WTC11 (cell line): Measurements from ENCODE around the gene INO80D. TPM values are rescaled to one million over a fixed set of nuclear protein-coding genes. Genes with fewer than 3 reads are reported as not detected.

Experiments used
- ATAC-seq: fragments of 200-7000 bp; cut with Tn5 transposase; 2 replicates; pipeline ENCODE4 v1.10.0; 2021; ENCODE audit warnings: mild to moderate bottlenecking, moderate library complexity
- CTCF ChIA-PET: fragments of 300-600 bp; sonication (Branson Sonifier 250); formaldehyde crosslinking; loops from one replicate; lab custom pipeline; 2021; ENCODE audit warnings: antibody characterized with exemption; lab: Charles Lee
- POLR2A ChIA-PET: fragments of 350-600 bp; sonication (Branson Sonifier 250); formaldehyde crosslinking; loops from one replicate; lab custom pipeline; 2021; ENCODE audit warnings: antibody characterized with exemption; lab: Charles Lee
- DNase-seq: peaks from one replicate; pipeline ENCODE4 v3.0.0; 2021; ENCODE audit warnings: low spot score
- H3K27ac Mint-ChIP-seq: 2 replicates; pipeline ENCODE4 v1.8.0; 2021; ENCODE audit warnings: mixed read lengths
- H3K27me3 Mint-ChIP-seq: 2 replicates; pipeline ENCODE4 v1.8.0; 2021; ENCODE audit warnings: low read depth, mild to moderate bottlenecking, moderate library complexity, mixed read lengths
- H3K36me3 Mint-ChIP-seq: 2 replicates; pipeline ENCODE4 v1.8.0; 2021; ENCODE audit warnings: mixed read lengths
- H3K4me1 Mint-ChIP-seq: 2 replicates; pipeline ENCODE4 v1.8.0; 2022; ENCODE audit warnings: mixed read lengths
- H3K4me3 Mint-ChIP-seq: 2 replicates; pipeline ENCODE4 v1.8.0; 2021; ENCODE audit warnings: mild to moderate bottlenecking, moderate library complexity, mixed read lengths
- H3K9me3 Mint-ChIP-seq: 2 replicates; pipeline ENCODE4 v1.8.0; 2021; ENCODE audit warnings: mixed read lengths
- ATF1 ChIP-seq: sonication (generic); formaldehyde crosslinking; IDR thresholded peaks from 2 replicates; pipeline ENCODE4 v1.8.1; 2023; ENCODE audit warnings: mild to moderate bottlenecking, moderate library complexity, missing genetic modification reagents
- EMX1 ChIP-seq: fragments of 250-450 bp; sonication (Bioruptor Pico); IDR thresholded peaks from 2 replicates; pipeline ENCODE4 v1.8.0; 2021; ENCODE audit warnings: mild to moderate bottlenecking
- ETV6 ChIP-seq: sonication (generic); formaldehyde crosslinking; IDR thresholded peaks from 2 replicates; pipeline ENCODE4 v1.8.1; 2022; ENCODE audit warnings: mild to moderate bottlenecking, missing genetic modification reagents
- FOXJ3 ChIP-seq: sonication (generic); formaldehyde crosslinking; IDR thresholded peaks from 2 replicates; pipeline ENCODE4 v1.9.0; 2021; ENCODE audit warnings: missing genetic modification reagents, mild to moderate bottlenecking, borderline replicate concordance
- GABPB1 ChIP-seq: sonication (generic); formaldehyde crosslinking; IDR thresholded peaks from 2 replicates; pipeline ENCODE4 v1.8.1; 2023; ENCODE audit warnings: mild to moderate bottlenecking, missing genetic modification reagents
- JUN ChIP-seq: sonication (generic); formaldehyde crosslinking; IDR thresholded peaks from 2 replicates; pipeline ENCODE4 v1.8.0; 2023; ENCODE audit warnings: mild to moderate bottlenecking, missing genetic modification reagents
- NFE2L1 ChIP-seq: sonication (generic); formaldehyde crosslinking; IDR thresholded peaks from 2 replicates; pipeline ENCODE4 v1.8.1; 2023; ENCODE audit warnings: missing genetic modification reagents
- TEAD4 ChIP-seq: sonication (generic); formaldehyde crosslinking; IDR thresholded peaks from 2 replicates; pipeline ENCODE4 v1.8.0; 2022; ENCODE audit warnings: mild to moderate bottlenecking, missing genetic modification reagents
- ZNF396 ChIP-seq: fragments of 250-450 bp; sonication (Bioruptor Pico); IDR thresholded peaks from 2 replicates; pipeline ENCODE4 v1.8.0; 2021; ENCODE audit warnings: mild to moderate bottlenecking, moderate library complexity, borderline replicate concordance
- total RNA-seq: library from RNA; stranded (reverse); gene quantifications from 3 replicates; pipeline ENCODE4 v1.2.3, GENCODE V29; 2021
- TF ChIP-seq, protein P1 (sequence below): sonication (generic); formaldehyde crosslinking; IDR thresholded peaks from 2 replicates; pipeline ENCODE4 v1.8.0; 2022; ENCODE audit warnings: mild to moderate bottlenecking, missing genetic modification reagents
- TF ChIP-seq, protein P2 (sequence below): fragments of 250-450 bp; sonication (Bioruptor Pico); IDR thresholded peaks from 2 replicates; pipeline ENCODE4 v1.9.0; 2021; ENCODE audit warnings: moderate library complexity, mild to moderate bottlenecking, inconsistent platforms, borderline replicate concordance
- TF ChIP-seq, protein P3 (sequence below): fragments of 250-450 bp; sonication (Bioruptor Pico); IDR thresholded peaks from 2 replicates; pipeline ENCODE4 v1.8.0; 2021; ENCODE audit warnings: mild to moderate bottlenecking
- TF ChIP-seq, protein P4 (sequence below): fragments of 250-450 bp; sonication (Bioruptor Pico); IDR thresholded peaks from 2 replicates; pipeline ENCODE4 v1.9.0; 2021; ENCODE audit warnings: mild to moderate bottlenecking
- TF ChIP-seq, protein P5 (sequence below): sonication (generic); formaldehyde crosslinking; IDR thresholded peaks from 2 replicates; pipeline ENCODE4 v1.8.0; 2022; ENCODE audit warnings: missing genetic modification reagents
- TF ChIP-seq, protein P6 (sequence below): sonication (generic); formaldehyde crosslinking; IDR thresholded peaks from 2 replicates; pipeline ENCODE4 v1.8.0; 2022; ENCODE audit warnings: mild to moderate bottlenecking, missing genetic modification reagents

The INO80D gene
- total RNA-seq, 1 experiment from 2014 or later: 30.9 TPM

DNA sequence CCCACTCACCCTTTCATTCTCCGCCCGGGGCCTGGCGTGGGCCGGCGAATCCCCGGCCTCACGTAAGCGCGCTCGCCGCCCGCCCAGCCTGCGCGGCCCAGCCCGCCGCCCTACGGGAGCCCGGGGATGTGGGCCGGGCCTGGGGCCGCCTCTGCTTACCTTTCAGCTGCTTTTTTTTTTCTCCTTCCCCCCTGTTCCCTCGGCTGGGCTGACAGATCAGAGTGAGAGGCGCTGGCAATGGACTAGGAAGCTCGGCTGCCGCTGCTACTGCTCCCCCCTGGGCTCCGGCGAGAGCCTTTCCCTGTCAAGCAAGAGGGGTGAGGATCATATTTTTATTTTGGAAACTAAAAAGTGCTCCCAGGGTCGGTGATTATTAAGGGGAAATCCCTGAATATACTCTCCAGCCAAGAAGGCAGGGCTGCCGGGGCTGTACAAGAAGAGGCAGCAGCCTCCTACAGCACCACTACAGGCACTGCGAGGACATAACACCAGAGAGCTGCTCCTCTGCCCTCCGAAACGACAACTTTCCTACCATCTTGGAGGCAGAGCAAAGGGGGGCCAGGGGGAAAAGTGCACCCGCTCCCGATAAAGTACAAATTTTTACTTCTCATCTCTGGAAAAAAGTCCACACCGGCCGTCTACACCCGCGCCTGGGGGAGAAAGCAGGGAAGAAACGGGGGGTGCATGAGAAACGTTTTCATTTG, at the start of gene INO80D (continued):
- TF ChIP-seq, protein P1, sequence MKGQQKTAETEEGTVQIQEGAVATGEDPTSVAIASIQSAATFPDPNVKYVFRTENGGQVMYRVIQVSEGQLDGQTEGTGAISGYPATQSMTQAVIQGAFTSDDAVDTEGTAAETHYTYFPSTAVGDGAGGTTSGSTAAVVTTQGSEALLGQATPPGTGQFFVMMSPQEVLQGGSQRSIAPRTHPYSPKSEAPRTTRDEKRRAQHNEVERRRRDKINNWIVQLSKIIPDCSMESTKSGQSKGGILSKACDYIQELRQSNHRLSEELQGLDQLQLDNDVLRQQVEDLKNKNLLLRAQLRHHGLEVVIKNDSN (CRISPR knock-in tag): peak; percentile 35; the same call in 1 of the 2 replicates
- TF ChIP-seq, all 79 proteins: peak for 9

DNA sequence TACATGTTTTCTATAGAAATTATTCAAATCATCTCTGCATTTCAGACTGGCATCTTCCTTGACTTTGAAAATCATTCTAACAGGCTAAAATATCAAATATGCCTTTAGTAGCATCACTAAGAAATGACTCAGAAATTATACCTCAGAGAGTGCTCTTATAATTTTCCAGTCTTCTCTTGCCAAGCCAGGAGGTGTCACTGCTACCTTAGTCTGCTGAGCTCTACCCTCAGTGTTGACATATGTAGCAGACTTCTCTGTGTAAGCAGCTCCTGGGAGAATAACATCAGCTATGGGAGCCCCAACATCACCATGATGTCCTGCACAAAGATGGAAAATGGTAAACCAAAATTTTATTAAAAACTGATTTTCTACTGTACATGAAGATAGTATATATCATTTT, 41.7 kb upstream of the INO80D start:
- Mint-ChIP-seq H3K4me1 (no peaks in the 10 kb centered on the region), H3K27me3 (no peaks in the 10 kb centered on the region), H3K27ac (no peak overlapping the region), H3K4me3 (no peak overlapping the region), H3K9me3 (no peaks in the 10 kb centered on the region), H3K36me3 (peaks cover 45% of the 10 kb centered on the region)
- peak; percentile 50 for ATAC-seq
- ChIA-PET CTCF (interaction anchor here (1.2 kb wide), 1 partner anchor 124 kb away, joined by 6 read pairs; no protein-coding TSS in a partner anchor), POLR2A (interaction anchor here (0.6 kb wide), 1 partner anchor 1082 kb away, joined by 3 read pairs; no protein-coding TSS in a partner anchor)
- TF ChIP-seq, protein P2, sequence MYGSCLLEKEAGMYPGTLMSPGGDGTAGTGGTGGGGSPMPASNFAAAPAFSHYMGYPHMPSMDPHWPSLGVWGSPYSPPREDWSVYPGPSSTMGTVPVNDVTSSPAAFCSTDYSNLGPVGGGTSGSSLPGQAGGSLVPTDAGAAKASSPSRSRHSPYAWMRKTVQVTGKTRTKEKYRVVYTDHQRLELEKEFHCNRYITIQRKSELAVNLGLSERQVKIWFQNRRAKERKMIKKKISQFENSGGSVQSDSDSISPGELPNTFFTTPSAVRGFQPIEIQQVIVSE (CRISPR knock-in tag): no peak
- TF ChIP-seq, protein P3, sequence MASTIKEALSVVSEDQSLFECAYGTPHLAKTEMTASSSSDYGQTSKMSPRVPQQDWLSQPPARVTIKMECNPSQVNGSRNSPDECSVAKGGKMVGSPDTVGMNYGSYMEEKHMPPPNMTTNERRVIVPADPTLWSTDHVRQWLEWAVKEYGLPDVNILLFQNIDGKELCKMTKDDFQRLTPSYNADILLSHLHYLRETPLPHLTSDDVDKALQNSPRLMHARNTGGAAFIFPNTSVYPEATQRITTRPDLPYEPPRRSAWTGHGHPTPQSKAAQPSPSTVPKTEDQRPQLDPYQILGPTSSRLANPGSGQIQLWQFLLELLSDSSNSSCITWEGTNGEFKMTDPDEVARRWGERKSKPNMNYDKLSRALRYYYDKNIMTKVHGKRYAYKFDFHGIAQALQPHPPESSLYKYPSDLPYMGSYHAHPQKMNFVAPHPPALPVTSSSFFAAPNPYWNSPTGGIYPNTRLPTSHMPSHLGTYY (CRISPR knock-in tag): no peak
- no peak for TF ChIP-seq ETV6 (CRISPR knock-in tag)
- TF ChIP-seq NFE2L1 (CRISPR knock-in tag): no peak
- no peak for TF ChIP-seq TEAD4 (CRISPR knock-in tag)
- TF ChIP-seq, protein P4, sequence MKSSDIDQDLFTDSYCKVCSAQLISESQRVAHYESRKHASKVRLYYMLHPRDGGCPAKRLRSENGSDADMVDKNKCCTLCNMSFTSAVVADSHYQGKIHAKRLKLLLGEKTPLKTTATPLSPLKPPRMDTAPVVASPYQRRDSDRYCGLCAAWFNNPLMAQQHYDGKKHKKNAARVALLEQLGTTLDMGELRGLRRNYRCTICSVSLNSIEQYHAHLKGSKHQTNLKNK (CRISPR knock-in tag): no peak
- no peak for TF ChIP-seq EMX1 (CRISPR knock-in tag)
- TF ChIP-seq JUN (CRISPR knock-in tag): no peak
- no peak for TF ChIP-seq FOXJ3 (CRISPR knock-in tag)
- no peak for TF ChIP-seq ZNF396
- no peak for TF ChIP-seq ATF1 (CRISPR knock-in tag)
- no peak for TF ChIP-seq GABPB1 (CRISPR knock-in tag)
- TF ChIP-seq, protein P5, sequence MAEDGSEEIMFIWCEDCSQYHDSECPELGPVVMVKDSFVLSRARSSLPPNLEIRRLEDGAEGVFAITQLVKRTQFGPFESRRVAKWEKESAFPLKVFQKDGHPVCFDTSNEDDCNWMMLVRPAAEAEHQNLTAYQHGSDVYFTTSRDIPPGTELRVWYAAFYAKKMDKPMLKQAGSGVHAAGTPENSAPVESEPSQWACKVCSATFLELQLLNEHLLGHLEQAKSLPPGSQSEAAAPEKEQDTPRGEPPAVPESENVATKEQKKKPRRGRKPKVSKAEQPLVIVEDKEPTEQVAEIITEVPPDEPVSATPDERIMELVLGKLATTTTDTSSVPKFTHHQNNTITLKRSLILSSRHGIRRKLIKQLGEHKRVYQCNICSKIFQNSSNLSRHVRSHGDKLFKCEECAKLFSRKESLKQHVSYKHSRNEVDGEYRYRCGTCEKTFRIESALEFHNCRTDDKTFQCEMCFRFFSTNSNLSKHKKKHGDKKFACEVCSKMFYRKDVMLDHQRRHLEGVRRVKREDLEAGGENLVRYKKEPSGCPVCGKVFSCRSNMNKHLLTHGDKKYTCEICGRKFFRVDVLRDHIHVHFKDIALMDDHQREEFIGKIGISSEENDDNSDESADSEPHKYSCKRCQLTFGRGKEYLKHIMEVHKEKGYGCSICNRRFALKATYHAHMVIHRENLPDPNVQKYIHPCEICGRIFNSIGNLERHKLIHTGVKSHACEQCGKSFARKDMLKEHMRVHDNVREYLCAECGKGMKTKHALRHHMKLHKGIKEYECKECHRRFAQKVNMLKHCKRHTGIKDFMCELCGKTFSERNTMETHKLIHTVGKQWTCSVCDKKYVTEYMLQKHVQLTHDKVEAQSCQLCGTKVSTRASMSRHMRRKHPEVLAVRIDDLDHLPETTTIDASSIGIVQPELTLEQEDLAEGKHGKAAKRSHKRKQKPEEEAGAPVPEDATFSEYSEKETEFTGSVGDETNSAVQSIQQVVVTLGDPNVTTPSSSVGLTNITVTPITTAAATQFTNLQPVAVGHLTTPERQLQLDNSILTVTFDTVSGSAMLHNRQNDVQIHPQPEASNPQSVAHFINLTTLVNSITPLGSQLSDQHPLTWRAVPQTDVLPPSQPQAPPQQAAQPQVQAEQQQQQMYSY (CRISPR knock-in tag): no peak
- TF ChIP-seq, protein P6, sequence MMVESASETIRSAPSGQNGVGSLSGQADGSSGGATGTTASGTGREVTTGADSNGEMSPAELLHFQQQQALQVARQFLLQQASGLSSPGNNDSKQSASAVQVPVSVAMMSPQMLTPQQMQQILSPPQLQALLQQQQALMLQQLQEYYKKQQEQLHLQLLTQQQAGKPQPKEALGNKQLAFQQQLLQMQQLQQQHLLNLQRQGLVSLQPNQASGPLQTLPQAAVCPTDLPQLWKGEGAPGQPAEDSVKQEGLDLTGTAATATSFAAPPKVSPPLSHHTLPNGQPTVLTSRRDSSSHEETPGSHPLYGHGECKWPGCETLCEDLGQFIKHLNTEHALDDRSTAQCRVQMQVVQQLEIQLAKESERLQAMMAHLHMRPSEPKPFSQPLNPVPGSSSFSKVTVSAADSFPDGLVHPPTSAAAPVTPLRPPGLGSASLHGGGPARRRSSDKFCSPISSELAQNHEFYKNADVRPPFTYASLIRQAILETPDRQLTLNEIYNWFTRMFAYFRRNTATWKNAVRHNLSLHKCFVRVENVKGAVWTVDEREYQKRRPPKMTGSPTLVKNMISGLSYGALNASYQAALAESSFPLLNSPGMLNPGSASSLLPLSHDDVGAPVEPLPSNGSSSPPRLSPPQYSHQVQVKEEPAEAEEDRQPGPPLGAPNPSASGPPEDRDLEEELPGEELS (CRISPR knock-in tag): no peak
- no peak for DNase-seq
